Body of pancreas (tissue), 4 donors: Measurements from ENCODE around the gene ETS1. TPM values are rescaled to one million over a fixed set of nuclear protein-coding genes. Genes with fewer than 3 reads are reported as not detected.
A peak's percentile ranks its signal among the peaks of the same experiment; 100 is the strongest.

ENCODE experiments used
- ATAC-seq: fragments of 150-250 bp; one replicate; pipeline ENCODE4 v1.9.1; 2016
- DNase-seq, 4 donors: peaks; one replicate each; pipeline ENCODE4 v3.0.0-alpha.2; 2019
- H3K27ac ChIP-seq, 4 donors: fragments of 200-600 bp; sonication (generic); 1 replicate in 3 of 4; 2 replicates in 1 of 4; pipeline versions ENCODE4 v1.5.1 to v1.6.1; 2016 to 2019; ENCODE audit warnings: mild to moderate bottlenecking in 1 of 4, mixed read lengths in 1 of 4, moderate library complexity in 1 of 4
- H3K27me3 ChIP-seq, 2 donors: fragments of 200-600 bp; sonication (generic); one replicate each; pipeline ENCODE4 v1.6.0; 2016; ENCODE audit warnings: mild to moderate bottlenecking in 1 of 2
- H3K36me3 ChIP-seq, 2 donors: fragments of 200-600 bp; sonication (generic); replicated peaks in 1 of 2; 2 replicates each; pipeline ENCODE4 v1.5.1; 2016; ENCODE audit warnings: low read depth in 2 of 2; ENCODE audit not compliant: insufficient read depth in 1 of 2
- H3K4me1 ChIP-seq: fragments of 200-600 bp; sonication (generic); one replicate; pipeline ENCODE4 v1.6.0; 2016
- H3K4me3 ChIP-seq, 2 donors: fragments of 200-600 bp; sonication (generic); 1 replicate in 1 of 2; 2 replicates in 1 of 2; pipeline ENCODE4 v1.5.1; 2016 to 2019
- H3K9me3 ChIP-seq, 3 donors: fragments of 200-600 bp; sonication (generic); 1 replicate in 2 of 3; 2 replicates in 1 of 3; pipeline ENCODE4 v1.5.1; 2016
- POLR2A ChIP-seq, 3 donors: fragments of 450-650 bp; IDR thresholded peaks; one replicate each; pipeline ENCODE4 v1.6.1; 2016; ENCODE audit warnings: antibody characterized with exemption in 3 of 3, mild to moderate bottlenecking in 2 of 3
- WGBS, 2 donors: methylation state at CpG; one replicate each; pipeline ENCODE4 v1.1.5; 2017; 5-methylcytosine and 5-hydroxymethylcytosine counted together
- intact Hi-C: fragments of 100-400 bp; cut with DNase I; formaldehyde crosslinking; loops from one replicate; pipeline ENCODE4 v1.15.1; 2023
- total RNA-seq, 2 donors: library from RNA; depleted of rRNA; stranded (reverse); fragments of >200 nt; gene quantifications; one replicate each; pipeline ENCODE4 v1.1.0, GENCODE V29; 2016
- TF ChIP-seq, protein P1 (sequence below), 7 experiments: fragments of 450-650 bp in 4 of 7; fragments of 200-600 bp in 3 of 7; sonication (generic) in 3 of 7; IDR thresholded peaks; one replicate each; pipeline ENCODE4 v1.5.1; 2016 to 2019; ENCODE audit warnings: antibody characterized with exemption in 7 of 7

Gene ETS1
- total RNA-seq, 2 donors from 2014 or later = 20.0 to 22.7 TPM

- H3K4me1 ChIP-seq = peaks cover 13% of the 10 kb centered on the region
- 68 to 72% methylated on average over 4 of the region's 4 CpGs for WGBS, 2 donors
- intact Hi-C loops = no loop called here
- H3K36me3 ChIP-seq = no peaks in the 10 kb centered on the region
- no peak overlapping the region for H3K4me3 ChIP-seq
- H3K27ac ChIP-seq = no peak overlapping the region
- peak; percentile 26 for ATAC-seq
- DNase-seq = peak in 1 of 4 donors; percentile 39
- TF ChIP-seq, protein P1, sequence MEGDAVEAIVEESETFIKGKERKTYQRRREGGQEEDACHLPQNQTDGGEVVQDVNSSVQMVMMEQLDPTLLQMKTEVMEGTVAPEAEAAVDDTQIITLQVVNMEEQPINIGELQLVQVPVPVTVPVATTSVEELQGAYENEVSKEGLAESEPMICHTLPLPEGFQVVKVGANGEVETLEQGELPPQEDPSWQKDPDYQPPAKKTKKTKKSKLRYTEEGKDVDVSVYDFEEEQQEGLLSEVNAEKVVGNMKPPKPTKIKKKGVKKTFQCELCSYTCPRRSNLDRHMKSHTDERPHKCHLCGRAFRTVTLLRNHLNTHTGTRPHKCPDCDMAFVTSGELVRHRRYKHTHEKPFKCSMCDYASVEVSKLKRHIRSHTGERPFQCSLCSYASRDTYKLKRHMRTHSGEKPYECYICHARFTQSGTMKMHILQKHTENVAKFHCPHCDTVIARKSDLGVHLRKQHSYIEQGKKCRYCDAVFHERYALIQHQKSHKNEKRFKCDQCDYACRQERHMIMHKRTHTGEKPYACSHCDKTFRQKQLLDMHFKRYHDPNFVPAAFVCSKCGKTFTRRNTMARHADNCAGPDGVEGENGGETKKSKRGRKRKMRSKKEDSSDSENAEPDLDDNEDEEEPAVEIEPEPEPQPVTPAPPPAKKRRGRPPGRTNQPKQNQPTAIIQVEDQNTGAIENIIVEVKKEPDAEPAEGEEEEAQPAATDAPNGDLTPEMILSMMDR (IDR thresholded peaks at IDR 0.05) = no peak
- TF ChIP-seq POLR2A (IDR thresholded peaks at IDR 0.05) = no peak
- no peaks in the 10 kb centered on the region for H3K9me3 ChIP-seq
- no peaks in the 10 kb centered on the region for H3K27me3 ChIP-seq
Observed at GRCh38 chr11:128420951-128421350, 166.4 kb downstream of the ETS1 start.

- 64 to 75% methylated on average over 4 of the region's 4 CpGs for WGBS, 2 donors
- intact Hi-C loops = no loop called here
- H3K36me3 ChIP-seq = no peaks in the 10 kb centered on the region
- ATAC-seq (no peak), DNase-seq (no peak)
- H3K4me1 ChIP-seq = peaks cover 11% of the 10 kb centered on the region
- no peak for TF ChIP-seq POLR2A (IDR thresholded peaks at IDR 0.05)
- TF ChIP-seq, protein P1 (IDR thresholded peaks at IDR 0.05) = no peak
- no peak overlapping the region for H3K4me3 ChIP-seq
- H3K27me3 ChIP-seq = no peaks in the 10 kb centered on the region
- no peaks in the 10 kb centered on the region for H3K9me3 ChIP-seq
- no peak overlapping the region for H3K27ac ChIP-seq
Observed at GRCh38 chr11:128420265-128420664, 167.1 kb downstream of the ETS1 start.

DNA sequence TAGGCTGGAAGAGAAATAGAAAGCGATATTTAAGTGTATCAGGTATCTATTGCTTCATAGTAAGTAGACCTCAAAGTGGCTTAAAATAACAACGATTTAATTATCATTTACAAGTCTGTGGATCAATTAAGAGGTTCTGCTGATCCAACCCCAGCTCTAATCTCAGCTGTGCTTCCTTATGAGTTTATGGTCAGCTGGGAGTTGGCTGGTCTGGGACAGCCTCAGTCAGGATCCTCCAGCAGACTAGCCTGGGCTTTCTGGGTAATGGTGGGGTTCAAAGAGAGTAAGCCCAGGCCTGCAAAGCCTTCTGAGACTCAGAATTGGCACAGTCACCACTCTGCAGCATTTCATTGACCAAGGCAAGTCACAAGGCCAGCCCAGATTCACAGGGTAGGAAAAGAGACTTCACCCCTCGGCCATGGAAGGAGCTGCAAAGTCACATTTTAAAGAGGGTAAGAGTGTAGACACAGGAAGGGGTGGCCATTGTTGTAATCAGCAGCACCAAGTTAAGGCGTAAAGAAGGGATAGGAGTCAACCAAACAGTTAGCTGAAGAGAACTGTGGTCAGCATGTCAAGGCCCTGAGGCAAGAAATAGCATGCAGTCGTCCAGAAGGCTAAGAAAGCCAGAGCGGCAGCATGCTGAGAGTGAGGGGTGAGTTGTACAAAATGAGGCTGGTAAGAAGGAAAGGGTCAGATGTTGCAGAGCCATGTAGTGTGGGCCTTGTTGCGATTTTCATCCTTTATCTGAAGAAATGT is 168.2 kb downstream of the ETS1 start:
- DNase-seq = no peak
- Histone ChIP-seq H3K27me3 (no peaks in the 10 kb centered on the region), H3K9me3 (no peaks in the 10 kb centered on the region), H3K4me1 (peaks cover under 1% of the 10 kb centered on the region), H3K36me3 (no peaks in the 10 kb centered on the region), H3K4me3 (no peak overlapping the region), H3K27ac (no peak overlapping the region)
- no peak for TF ChIP-seq POLR2A (IDR thresholded peaks at IDR 0.05)
- TF ChIP-seq, protein P1 (IDR thresholded peaks at IDR 0.05) = no peak
- WGBS, 2 donors = 83 to 84% methylated on average over 7 of the region's 7 CpGs
- no peak for ATAC-seq
- intact Hi-C loops = no loop called here

DNA sequence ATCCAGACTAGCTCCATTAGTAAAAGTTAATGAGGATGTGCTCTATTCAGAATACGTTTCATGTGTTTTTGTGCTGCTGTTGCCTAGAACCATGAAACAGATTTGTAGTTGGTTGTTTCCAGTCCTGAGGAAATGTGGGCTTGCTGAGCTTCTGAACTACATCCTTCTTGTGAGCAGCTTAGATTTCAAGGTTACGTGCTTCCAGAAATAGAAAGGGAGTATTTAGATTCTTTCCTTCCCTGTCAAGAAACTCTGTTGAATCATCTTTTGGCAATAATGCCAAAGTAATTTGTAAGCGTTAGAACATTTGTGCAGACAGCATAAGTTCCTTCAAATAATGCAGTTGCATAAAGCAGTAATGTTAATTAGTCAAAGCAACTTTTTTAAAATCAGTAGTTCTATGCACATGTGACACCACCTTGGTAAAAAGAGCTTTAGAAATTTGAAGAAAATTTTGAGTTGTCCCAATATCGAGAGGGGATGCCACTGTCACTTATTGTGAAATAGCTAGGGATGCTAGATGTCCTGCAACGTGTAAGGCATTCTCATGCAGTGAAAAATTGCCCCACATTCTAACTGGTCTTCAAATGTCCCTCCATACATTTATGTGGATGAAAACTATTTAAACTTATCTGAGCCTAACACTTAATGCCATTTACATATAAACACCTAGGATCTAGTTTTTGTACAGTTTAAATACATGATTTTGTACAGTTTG is 169.6 kb downstream of the ETS1 start:
- intact Hi-C loops = no loop called here
- Histone ChIP-seq H3K4me3 (no peak overlapping the region), H3K4me1 (peaks cover 2% of the 10 kb centered on the region), H3K36me3 (no peaks in the 10 kb centered on the region), H3K27ac (no peak overlapping the region), H3K27me3 (no peaks in the 10 kb centered on the region), H3K9me3 (no peaks in the 10 kb centered on the region)
- TF ChIP-seq, protein P1 (IDR thresholded peaks at IDR 0.05) = no peak
- no peak for TF ChIP-seq POLR2A (IDR thresholded peaks at IDR 0.05)
- DNase-seq (no peak), ATAC-seq (no peak)
- WGBS, 2 donors = 74 to 78% methylated on average over 5 of the region's 5 CpGs
